HG02623 (cell line): ENCODE results near the gene SEMA3E.
"Not testable (repeated sequence)": the region's sequence is repeated elsewhere in the genome, so short reads cannot be mapped to it uniquely, and the experiment has no call there.

ENCODE experiments used
- ATAC-seq: cut with Tn5 transposase; IDR thresholded peaks from one replicate; pipeline ENCODE4 v1.9.1; 2021; ENCODE audit warnings: moderate library complexity; ENCODE audit not compliant: unreplicated experiment

The SEMA3E gene

DNA sequence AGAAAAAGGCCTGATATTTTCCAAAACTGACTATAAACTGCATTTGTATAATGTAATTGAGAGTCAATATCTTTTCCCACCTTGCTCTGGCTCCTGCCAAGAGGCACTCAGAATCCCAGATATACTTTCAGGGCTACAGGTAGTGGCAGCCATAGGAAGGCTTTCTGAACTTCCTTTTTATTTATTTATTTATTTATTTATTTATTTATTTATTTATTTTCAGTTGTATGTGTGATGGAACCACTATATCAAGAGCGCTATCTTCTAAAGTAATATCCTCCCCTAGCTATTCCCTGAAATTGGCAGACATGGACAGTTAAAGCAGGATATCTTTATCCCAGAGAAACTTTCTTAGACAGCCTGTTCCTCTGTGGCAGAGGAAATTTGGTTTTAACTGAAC is 86.7 kb downstream of the SEMA3E start:
- ATAC-seq = no peak

DNA sequence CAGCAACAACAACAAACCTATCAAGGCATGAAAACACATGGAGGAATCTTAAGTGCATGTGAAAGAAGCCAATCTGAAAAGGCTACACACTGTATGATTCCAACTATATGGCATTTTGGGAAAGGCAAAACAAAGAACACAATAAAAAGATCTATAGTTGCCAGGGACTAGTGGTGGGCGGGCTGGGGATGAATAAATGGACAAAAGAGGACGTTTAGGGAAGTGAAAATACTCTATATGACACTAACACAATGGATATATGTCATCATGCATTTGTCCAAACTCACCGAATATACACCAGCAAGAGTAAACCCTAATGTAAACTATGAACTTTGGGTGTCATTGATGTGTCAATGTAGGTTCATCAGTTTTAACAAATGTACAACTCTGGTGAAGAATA is 89.1 kb downstream of the SEMA3E start:
- no peak for ATAC-seq

DNA sequence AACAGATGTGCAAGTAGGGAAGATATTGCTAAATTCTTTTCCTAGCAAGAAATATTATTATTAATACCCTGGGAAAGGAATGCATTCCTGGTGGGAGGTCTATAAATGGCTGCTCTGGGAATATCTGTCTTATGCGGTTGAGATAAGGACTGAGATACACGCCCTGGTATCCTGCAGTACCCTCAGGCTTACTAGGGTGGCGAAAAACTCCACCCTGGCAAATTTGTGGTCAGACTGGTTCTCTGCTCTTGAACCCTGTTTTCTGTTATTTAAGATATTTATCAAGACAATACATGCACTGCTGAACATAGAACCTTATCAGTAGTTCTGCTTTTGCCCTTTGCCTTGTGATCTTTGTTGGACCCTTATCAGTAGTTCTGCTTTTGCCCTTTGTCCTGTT is 96.4 kb downstream of the SEMA3E start:
- not testable (repeated sequence) for ATAC-seq

DNA sequence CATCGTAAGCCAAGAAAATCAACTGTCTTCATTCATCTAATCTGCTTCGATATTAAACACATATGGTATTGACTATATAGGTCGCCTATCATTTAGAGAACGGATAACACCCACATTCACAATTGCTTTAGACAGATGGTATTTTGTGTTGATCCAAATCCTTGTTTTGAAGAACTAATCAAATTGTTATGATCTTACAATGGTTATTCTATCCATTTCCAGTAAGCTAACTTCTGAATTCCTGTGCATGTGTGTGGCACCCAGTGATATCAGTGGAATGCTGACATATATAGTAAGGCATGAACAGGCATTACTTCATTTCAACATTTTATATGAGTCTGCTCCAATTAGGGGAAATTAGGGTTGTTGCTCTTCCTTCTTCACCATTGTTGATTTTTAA is 98.8 kb downstream of the SEMA3E start:
- ATAC-seq = no peak

DNA sequence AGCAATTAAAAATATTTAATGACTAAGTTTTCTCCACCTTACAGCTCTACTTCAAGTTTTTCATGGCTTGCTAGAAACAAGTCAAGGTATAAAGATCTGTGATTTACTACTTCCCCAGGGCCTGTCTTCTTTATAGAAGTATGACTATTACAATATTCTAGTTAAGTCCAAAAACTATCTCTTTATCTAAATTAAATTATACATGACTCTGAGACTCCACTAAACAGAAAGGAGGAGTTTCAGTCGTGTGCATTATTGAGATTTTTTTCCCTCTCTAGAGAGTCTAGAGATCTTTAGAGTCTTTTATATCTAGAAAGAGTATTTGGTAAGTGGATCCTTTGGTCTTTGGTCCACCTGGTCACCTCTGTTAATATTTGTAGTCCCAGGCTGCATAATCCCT is 100.7 kb downstream of the SEMA3E start:
- ATAC-seq = no peak

DNA sequence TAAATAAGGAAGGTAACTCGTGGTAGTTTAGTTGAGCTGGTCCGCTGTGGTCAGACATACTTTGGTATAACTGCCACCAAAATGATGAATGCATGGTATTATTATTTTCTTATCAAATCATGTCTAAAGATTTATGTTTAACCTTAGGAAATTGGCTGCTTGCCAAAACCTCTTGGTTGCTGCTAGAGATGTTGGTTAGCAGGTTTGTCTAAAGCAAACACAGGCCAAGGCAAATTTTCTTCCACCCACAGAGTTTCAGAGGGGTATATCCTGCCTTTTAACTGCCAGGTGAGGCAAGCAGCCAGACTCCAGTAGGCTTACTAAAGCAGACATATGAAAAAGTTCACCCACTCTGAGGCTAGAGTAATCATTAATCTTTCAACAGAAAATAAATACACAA is 101.4 kb downstream of the SEMA3E start:
- peak; percentile 82 for ATAC-seq

DNA sequence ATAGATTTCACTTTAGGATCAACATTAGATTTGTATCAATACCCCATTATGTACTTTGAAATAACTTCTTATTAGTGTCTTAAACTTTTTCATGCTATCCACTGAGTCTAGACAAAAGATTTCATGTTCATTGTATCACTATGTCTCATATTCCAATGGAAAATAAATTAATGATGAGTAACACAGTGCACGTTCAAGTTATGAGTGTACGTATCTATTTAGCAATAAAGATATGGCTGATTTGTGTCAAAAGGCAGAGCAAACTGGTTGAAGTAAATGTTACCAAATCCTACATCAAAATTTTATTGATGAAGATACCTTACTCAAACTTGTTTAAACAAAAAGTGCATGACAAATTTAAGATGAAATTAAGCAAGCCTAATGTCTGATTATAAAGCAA is 102.4 kb downstream of the SEMA3E start:
- no peak for ATAC-seq

DNA sequence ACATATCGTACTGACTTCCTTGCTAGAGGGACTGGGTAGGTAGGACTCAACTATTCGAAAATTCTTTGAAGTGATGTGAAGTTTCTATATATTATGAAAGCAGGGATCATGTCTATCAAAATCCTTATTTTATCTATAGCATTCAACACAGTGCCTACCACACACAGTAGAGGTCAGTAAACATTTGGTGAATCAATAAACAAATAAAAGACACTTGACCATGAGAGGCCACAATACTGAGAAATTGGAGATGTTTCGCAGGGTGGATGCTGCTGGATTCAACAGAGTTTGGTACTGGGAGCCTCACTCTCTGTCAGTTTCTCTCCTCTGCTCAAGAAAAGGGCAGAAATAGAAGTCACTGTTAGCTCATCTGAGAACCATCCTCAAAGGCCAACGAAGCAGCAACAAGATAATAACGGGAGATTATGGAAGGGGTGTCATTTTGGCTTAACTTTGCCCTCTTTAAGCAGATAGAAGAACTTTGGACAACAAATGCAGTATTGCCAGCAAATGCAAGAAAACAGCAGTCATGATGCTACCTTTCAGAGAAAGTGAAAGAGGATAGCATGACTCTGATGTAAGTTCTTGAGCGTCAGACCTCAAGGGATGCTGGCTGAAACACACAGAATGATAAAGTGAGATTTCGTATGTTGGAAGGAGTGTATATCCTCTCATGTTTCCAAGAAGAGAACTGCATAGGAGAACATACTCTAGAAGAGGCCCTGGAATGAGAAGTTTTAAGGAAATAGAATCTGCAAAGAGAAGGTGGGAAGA is 107.6 kb downstream of the SEMA3E start:
- ATAC-seq = no peak

DNA sequence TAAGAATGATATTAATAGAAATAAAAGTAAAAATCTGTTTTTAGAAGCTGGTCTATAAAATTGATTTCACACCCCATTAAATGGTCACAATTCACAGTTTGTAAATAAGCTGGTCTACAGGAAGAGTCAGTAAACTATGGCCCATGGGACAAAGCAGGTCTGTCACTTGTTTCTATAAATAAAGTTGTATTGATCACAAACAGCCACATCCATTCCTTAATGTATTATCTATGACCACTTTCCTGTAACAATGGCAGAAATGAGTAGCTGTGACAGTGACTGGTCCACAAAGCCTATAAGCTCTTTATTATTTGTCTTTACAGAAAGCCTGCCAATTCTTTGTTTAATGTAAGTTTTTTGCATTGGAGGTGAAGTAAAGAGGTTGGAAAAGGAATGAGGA is 114.5 kb downstream of the SEMA3E start:
- no peak for ATAC-seq

DNA sequence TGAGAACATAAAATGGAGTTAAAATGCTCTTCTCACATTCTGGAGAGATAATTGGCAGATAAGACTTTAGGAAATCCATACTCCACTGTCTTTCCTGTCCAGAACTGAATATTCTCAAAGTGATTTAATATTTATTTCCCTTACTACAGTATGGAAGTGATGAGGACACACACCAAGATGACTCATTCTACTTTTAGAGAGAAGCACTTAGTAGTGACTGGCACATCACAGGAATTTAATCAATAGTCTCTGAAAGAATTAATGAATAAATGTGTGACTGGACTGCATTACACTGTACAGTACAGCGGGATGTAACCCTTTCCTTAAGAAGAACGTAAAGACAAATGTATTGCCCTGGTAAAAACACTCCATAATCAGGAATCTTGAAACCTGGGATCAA is 116.7 kb downstream of the SEMA3E start:
- no peak for ATAC-seq

DNA sequence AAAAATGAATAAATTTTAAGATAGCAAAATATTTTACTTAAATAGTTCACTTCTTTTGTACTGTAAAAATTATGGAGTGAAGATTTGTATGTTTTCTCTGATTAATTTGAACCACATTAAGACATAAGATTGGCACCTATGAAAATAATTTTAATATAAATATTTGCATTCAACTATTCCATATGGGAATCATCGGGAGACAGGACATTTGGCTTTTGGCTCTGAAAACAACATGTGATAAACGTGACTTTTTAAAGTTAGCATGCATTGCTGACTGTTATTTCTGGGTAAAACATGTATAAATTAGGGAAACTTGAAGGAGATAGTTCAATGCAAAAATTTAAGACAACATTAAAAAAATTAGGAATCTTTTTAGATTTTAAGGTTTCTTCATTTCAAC is 117.2 kb downstream of the SEMA3E start:
- ATAC-seq = no peak

DNA sequence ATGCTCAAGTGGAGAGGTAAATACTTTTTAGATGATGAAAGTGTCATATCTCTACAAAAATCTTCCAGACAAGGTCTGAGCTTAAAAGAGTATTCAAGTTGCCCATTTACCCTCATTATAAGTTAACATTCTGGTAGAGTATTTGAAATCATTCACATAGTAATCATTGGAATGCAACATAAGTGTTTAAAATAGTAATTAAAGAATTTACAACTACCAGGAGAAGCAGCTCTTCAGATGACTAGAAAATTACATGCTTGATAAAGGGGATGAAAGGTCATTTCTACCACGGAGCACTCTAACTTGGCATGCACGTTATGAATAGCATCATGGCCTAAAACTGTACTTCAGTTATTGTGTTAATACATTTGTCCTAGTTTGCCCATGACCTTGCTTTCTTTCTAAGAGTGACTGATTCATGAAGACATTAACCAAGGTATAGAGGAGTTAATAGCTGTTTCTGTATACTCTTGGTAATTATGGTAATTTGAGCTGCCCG is 120.0 kb downstream of the SEMA3E start:
- ATAC-seq = no peak

DNA sequence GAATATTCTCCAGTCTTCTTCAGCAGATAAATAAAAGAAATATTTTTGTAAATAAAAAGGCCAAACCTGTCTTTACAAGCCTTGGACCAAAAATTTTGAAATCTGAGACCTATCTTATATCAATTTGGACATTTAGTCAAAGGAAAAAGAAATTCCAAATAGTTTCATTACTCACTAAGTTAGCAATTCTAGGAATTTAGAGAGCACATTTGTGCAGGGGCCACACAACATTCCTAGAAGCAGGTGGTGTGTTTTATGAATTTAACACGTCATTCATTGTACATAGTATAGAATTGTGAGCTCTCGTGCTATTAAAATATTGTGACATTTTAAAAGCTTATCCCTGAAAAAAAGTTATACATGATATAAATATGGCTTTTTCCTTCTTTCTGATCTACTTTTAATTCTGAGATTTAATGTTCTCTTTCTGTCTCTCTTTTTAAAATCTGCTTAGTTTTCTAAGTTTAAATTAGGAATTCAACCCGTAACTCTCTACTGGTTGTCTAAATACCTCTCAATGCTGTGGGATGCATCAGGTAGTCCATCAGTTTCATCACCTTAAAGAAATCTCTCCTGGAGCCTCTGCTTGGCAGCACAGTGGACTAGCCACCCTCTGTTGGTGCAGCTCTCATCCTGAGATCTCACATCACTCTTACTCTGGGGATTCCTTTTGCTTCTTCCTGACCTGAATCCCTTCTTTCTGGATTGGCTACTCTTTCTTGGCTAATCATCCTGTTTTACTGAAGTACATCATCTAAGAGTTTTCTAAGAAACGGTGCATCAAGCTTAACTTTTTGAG is 124.5 kb downstream of the SEMA3E start:
- ATAC-seq = no peak

DNA sequence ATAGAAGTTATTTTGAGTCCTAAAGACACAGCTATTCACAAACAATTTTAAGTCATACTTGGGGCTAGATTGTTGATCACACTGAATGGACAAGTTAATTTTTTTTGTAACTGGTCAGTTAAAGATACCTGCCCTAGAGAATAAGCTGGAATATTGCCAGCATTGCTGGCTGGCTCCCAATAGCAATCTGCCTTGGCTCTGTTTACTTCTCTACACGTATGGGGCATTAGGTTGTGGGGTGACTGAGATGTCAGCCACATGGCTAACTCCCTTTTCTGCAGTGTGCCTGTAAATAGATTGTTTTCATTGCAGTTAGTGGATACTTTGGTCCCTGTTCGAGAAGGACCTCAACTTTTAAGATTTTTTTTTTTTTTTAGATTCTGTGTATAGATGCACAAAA is 128.2 kb downstream of the SEMA3E start:
- no peak for ATAC-seq

DNA sequence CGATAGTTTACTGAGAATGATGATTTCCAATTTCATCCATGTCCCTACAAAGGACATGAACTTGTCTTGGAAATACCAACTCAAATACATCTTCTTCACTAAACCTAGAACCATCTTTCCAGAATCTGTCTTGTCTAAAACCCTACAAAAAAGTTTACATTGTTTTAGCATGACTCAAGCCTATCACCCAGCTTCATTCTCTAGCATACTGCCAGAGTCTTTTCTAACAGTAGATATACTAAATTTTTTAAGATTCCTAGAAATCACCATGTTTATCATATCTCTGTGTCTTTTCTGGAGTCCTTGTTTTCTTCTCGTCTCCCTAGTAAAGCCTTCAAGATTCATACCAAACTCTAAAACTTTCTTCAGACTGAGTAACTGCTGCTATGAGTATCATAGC is 129.7 kb downstream of the SEMA3E start:
- ATAC-seq = no peak

DNA sequence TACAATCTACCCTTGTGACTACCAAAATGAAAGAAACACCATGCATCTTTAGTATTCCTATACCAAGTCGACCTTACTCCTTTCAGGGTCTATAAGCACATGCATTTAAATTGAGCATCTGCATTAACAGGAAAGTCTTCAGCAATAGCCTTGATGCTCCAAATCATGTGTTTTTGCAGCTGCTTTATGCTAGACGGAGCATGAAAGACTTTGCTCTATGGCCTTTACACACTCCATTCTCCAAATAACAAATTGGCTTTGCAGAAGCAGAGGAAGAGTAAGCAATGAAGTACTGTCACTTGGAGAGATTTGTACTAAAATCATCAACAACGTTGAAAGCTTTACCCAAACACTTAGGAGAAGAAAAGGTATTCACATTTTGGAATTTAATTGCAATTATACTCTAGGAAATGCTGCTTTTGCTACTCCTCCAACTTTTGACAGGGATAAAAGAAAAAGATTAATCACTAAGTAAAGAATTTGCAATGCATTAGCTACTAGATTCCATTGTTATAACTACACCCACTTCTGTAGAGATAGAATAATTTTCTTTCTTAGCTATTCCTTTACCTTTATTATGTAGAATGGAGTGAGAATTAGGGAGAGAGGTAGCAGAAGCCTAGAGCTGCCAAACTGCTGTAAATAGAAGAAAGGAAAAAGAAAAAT is 131.8 kb downstream of the SEMA3E start:
- no peak for ATAC-seq

DNA sequence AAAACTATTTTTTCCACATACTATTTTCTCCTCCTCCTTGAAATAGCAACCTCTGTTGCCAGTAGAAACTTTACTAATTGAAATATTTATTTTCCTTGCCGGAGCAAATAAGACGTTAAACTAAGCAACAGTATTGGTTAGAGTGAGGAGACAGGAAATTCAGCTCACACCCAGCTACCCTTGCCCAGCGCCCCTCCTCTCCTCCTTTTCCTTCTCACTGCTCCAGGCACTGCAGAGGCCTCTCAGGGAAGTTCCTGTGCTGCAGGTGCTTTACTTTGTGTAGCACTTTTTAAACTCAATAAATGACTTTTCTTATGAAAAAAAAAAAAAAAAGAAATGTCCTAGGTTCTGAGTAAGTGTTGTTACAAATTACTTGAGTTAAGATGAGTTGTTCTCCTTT is 134.0 kb downstream of the SEMA3E start:
- no peak for ATAC-seq

DNA sequence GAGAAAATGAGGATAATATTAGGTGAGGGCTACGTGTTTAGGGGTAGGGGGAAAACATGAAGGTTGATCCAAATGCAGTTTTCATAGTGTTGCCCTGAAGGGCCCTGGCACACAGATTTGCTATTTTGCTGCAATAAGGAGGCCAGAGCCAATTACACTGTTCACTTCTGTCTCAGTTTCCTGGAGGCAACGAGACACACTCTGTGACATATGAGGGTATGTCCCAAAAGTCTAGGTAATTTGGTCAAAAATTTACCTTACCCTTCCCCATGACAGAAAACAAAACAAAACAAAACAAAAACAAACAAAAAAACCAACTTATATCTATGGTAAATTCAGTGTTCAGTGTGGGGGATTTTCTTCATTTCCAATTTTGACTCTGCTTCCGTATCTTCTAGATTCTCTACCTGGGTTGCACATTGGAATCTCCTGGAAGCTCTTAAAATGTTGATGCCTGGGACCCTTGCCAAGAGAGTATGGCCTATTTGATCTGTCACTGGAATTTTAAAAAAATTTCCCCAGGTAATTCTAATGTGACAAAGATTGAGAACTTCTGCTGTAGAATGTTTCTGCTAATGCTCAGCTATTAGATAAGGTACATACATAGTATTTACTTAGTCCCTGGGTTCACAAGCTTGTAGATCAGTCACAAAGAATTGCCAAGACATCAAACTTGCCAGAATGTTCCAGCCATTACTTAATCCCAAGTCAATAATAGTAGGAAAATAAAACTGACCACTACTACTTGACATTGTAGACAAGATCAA is 139.5 kb downstream of the SEMA3E start:
- ATAC-seq = peak; percentile 61

DNA sequence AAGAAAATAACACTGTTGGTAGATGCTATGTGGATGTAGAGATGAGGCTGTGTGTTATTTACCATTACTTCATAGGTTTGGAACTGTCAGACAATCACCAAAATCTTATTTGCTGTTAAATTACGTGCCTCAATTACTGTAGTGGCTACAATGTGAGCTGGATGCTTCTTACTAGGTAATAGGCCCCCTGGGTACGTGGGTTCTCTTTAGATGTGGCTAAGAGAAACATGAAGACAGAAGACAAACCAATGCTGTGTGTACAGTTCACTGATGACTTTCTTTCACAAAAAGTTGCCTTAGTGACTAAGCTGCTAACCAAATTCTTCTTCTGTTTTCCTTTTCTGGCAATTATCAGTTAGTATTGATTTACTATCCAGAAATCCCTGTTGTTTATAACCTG is 144.6 kb downstream of the SEMA3E start:
- no peak for ATAC-seq

DNA sequence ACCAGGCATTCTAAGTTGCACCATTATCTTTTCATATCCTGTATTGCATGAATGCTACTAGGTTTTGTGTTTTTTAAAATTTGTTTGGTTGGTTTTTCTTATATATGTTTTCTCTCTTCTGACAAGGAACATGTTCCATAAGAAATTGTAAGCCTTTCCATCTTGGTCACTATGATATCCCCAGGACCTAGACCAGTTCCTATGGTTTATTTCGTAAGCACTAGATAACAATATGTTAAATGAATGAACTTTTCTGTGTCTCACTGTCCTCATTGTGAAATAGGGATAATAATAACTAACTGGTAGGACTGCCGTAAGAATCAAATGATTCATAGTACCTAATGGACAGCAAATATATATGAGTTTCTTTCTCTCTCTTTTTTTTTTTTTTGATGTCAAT is 146.3 kb downstream of the SEMA3E start:
- ATAC-seq = no peak

DNA sequence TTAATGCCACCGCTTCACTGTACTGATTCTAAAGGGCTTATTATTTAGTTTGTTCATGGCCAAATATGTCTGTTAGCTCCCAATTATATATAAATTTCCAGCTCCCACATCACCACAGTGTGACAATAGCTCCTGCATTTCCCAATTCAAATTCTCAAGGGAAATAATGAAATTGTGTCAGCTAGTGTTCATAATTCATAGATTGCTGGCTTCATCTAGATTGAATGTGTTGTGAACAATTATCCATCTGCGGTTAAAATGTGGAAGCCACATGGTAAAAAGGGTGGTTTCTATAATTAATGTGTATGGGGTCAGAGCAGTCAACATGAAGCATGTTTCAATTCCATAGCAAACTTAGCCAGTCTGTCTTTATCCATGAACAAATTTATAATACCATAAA is 154.3 kb downstream of the SEMA3E start:
- ATAC-seq = no peak
